ENCODE results near the gene CILP2.

The CILP2 gene

DNA sequence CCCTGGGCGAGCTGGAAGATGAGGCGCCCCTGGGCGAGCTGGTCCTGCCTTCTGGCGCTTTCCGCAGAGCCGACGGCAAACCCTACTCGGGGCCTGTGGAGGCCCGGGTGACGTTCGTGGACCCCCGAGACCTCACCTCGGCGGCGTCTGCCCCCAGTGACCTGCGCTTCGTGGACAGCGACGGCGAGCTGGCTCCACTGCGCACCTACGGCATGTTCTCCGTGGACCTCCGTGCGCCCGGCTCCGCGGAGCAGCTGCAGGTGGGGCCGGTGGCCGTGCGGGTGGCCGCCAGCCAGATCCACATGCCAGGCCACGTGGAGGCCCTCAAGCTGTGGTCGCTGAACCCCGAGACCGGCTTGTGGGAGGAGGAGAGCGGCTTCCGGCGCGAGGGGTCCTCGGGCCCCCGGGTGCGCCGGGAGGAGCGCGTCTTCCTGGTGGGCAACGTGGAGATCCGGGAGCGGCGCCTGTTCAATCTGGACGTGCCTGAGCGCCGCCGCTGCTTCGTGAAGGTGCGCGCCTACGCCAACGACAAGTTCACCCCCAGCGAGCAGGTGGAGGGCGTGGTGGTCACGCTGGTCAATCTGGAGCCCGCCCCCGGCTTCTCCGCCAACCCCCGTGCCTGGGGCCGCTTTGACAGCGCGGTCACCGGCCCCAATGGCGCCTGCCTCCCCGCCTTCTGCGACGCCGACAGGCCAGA is 6.3 kb downstream of the CILP2 start:
- no peak for DNase-seq (ENCODE audit: low read depth)

DNA sequence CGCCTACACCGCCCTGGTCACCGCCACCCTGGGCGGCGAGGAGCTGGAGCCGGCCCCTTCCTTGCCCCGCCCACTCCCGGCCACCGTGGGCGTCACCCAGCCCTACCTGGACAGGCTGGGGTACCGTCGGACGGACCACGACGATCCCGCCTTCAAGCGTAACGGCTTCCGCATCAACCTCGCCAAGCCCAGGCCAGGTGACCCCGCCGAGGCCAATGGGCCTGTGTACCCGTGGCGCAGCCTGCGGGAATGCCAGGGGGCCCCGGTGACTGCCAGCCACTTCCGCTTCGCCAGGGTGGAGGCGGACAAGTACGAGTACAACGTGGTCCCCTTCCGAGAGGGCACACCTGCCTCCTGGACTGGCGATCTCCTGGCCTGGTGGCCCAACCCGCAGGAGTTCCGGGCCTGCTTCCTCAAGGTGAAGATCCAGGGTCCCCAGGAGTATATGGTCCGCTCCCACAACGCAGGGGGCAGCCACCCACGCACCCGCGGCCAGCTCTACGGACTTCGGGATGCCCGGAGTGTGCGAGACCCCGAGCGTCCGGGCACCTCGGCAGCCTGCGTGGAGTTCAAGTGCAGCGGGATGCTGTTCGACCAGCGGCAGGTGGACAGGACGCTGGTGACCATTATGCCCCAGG is 7.0 kb downstream of the CILP2 start:
- no peak for DNase-seq (ENCODE audit: low read depth)

DNA sequence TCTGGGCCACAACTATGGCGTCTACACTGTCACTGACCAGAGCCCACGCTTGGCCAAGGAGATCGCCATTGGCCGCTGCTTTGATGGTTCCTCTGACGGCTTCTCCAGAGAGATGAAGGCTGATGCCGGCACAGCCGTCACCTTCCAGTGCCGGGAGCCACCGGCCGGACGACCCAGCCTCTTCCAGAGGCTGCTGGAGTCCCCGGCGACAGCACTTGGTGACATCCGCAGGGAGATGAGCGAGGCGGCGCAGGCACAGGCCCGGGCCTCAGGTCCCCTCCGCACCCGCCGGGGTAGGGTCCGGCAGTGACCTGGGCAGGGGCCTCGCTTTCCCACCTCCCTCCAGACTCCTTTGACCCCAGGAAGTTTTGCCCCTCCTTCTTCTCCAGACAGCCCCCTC is 7.6 kb downstream of the CILP2 start:
- DNase-seq (ENCODE audit: low read depth) = no peak

DNA sequence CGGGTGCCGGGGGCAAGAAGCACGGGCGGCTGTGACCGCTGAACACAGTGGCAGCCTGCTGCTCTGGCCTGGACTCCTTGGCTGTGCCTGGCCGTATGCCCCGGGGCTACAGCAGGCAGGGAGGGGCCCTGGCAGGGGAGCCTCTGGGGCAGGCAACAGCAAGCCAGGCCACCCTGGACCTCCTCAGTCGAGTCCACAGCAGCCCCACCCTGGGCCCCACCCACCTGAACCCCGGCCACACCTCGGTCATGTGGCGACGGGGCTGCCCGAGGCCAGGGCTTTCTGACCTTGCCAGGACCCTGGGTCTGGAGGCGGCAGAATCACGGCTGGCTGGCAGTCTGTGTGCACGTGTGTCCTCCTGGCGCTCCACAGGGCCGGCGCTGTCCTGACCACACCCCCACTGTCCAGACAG is 8.7 kb downstream of the CILP2 start:
- no peak for DNase-seq (ENCODE audit: low read depth)

DNA sequence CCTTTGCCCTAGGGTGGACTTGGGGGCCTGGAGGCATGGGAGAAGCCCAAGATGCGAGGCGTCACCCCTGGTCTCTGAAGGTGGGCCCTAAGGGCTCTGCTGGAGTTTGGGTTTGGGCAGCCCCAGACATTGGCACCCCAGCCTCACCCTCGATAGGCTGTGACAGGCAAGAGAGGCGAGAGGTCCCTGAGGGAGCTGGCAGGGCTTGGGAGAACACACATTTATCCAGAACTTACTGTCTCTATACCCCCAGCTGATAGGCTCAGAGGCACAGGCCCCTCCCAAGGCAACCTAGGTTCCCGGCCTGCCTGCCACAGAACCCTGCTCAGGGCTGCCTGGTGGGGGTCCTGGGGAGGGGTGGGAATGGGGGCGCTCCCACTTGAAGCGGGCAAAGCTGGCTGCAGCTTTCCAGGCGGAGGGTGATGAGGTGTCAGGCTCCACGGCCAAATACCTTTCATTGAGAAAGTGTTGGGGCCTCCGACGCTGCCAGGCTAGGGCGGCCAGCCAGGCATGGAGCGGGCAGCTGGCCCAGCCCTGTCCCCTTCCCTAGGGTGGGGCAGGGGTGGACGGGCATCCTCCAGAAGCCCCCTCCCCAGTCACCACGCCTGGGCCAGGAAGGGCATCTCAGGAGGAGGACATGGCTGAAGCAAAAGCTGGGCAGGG is 9.7 kb downstream of the CILP2 start:
- DNase-seq (ENCODE audit: low read depth) = no peak

DNA sequence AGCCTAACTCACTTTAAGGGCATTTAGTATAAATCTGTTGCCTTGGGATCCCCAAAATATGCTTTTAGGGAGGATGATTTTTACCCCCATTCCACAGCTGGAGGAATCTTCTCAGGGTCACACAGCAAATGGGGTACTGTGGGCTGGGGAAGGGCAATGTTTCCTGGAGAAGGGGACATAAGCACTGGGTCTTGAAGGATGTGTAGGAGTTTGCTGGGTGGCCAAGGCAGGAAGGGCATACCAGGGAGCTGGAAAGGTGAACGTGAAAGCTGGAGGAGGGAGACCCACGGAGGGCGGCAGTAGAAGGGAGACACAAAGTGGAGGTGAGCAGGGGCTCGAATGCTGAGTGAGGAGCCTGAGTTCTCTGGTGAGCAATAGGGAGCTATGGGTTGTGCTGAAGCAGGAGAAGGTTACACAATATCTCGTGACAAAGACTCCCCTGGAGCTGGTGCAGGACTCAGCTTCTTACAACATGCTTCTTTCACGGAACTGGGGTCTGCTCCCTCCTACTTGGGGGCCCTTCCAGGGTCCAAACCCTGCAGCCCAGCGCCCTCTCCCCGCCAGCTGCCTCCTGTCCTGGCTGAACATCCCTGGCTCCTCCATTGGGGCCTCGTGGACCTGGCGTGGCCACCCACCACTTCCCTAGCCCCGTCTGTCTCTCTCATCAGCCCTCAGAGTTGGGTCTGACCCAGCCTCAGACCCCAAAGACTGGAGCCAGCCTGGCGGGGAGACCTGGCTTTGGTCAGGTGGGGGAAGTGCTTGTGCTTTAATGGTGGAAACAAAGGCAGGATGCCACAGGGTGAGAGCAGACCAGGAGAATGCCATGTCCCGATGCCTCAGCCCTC is 11.1 kb downstream of the CILP2 start:
- no peak for DNase-seq (ENCODE audit: low read depth)

DNA sequence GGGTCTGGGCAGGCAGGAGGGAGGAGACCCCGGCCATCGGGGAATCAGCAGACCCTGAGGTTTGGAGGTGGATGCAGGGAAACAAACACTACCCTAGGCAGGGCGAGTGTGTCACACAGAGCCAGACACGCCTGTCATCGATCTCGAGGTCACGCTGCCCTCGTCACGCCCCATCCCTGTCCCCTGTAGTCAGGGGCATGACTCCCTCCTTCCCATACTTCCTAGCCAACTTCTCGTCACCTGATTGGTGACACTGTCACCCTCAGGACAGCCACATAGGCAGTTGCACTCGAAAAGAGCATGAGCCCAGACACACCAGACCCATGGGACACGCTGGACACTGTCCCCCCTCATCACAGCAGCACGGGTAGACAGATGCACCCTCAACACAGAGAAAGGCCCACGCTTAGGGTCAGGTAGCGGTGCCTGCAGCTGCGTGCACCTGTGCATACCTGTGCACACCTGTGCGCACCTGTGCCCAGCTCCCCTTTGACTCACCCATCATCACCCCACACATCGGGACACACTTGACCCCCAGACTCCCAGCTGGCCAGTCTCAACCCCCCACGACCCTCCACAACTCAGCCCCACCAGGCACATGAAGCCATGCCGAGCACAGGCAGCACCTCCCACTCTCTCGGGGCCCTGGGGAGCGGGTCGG is 11.9 kb downstream of the CILP2 start:
- DNase-seq (ENCODE audit: low read depth) = no peak

DNA sequence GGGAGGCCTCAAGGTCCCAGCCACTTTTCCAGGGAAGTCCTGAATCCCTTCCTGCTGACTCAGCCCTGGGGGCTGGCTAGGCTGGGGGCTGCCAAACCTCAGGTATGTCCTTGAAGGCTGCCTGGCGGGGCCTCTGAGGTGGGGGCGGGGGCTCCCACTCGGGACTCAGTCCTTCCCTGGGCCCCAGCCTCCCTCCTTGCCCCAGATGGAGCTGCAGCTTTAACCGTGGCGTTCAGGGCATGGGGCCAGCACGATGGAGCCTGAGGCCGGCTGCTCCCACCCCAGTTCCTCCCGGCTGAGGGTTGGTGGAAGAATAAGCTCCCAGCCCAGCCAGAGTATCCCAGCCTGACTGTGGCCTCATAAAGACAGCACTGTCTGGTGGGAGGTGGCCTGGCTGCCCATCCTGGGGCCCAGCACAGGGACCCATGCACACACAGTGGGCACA is 12.4 kb downstream of the CILP2 start:
- DNase-seq (ENCODE audit: low read depth) = no peak

DNA sequence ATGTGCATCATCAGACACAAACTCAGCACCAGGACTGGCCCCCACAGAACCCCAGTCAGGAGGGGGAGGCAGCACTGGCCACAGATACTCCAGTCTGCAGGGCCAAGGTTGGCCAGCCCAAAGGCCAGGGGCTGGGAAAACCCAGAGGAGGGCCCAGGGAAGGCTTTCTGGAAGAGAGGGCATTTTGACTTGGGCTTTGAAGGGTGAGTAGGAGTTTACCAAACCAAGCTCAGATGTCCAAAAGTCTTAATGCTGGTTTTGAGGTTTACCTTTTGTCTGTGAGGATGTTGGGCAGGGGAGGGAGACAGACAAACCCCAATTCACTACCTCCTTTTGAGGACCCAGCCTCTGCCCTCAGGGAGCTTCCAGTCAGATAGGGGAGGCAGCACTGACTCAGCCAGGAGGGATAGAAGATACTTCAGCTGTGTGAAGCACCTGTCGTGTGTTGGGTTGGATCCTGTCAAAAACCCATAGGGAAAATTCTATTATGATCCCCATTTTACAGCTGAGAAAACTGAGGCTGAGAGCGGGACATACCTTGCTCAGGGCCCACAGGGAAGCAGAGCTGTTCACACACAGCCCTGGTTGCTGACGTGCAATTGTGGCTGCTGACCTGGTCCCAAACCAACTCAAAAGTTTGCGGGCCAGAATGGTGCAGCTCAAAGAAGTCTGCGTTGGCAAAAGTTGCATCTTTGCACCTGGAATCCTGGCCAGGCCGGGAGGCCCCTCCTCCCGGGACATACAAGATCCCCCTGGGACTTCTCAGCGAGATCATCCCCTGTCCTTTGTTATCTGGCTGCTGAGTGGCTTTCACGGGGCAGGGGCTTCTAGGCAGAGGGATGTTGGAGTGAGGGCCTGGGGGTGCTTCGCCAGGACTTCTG is 13.1 kb downstream of the CILP2 start:
- no peak for DNase-seq (ENCODE audit: low read depth)

DNA sequence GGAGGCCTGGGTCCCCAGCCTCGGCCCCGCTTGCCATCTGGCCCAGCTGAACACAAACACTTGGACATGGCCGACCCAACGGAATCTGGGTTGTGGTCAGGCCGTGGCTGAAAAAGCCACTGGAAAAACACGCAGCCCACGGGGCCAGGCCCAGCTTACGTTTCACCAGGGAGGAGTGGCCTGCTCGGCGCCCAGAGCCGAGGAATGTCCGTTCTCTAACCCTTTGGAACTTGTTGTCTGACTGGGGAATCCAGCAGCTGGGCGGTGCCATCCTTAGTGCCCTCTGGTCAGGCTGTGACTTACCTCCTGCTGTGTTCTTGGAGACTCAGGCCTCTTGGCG is 13.8 kb downstream of the CILP2 start:
- no peak for DNase-seq (ENCODE audit: low read depth)

DNA sequence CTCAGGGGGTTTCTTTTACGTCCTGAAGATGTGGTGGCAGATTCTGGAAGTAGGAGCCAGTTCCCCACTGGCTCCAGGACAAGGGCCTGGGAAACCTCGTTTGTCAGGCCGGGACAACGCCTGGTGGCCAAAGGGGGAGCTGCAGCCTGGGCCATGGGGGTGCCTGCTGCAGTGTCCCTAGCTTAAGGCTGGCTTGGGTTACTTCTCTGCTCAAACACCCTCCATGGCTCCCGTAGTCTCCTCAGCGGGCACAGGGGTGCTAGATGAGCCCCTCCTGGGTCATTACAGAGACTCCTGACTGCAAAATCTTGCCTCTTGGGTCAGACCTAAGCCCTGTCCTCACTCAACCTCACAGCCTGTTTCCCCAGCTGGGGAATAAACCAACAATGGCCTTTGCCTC is 14.7 kb downstream of the CILP2 start:
- DNase-seq (ENCODE audit: low read depth) = no peak

DNA sequence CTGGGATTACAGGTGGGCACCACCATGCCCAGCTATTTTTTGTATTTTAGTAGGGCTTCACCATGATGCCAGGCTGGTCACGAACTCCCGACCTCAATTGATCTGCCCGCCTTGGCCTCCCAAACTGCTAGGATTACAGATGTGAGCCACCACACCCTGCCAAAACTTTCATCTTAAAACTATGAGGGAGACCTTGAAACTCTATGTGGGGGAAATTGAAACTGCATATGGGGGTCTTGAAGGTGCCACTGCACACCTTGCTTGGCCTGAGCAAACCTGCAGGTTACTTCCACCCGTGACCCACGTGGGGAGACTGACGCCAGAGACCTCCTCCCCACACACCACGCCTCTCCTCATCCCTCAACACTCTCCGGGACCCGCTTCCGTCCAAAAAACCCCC is 15.6 kb downstream of the CILP2 start:
- DNase-seq (ENCODE audit: low read depth) = no peak

DNA sequence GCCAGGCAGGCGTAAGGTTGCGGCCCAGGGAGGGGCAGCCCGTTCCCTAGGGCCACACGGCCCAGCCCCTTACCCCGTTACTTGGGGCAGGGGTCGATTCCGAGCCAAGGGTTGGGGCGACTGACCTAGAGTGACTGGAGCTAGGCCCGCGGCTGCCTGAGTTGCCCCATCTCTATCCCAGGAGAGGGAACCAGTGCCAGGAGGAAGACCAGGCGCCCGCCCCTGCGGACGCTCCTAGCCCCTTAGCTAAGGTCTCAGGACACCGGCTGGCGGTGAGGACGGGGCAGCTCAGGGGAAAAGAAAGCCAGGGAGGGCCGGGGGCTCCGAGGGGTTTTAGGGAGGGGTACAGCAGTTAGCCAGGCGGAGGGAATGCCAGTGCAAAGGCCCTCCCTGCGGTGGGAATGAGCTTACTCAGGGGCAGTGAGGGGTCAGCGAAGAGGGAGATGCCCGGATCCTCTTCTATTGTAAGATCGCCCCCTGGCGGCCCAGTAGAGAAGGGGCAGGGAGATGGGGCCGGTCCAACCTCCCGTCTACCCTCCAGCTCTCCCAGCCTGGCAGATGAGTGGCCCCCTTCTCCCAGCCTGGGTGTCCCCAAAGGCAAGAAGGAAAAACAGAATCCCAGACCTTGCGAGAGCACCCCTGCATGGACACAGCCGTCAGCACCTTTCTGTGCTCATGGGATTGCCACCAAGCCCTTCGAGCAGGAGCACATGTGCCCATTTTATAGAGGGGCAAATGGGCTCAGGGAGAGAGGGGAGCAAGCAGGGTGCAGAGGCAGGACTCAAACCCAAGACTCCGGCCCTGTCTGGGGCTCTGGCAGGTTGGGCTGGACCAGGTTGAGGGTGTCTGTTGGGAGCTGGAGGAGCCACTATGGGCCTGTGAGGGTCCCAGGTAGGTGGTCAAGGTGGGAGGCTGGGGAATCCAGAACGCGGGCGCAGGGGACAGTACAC is 16.3 kb downstream of the CILP2 start:
- peak; percentile 53 for DNase-seq (ENCODE audit: low read depth)

DNA sequence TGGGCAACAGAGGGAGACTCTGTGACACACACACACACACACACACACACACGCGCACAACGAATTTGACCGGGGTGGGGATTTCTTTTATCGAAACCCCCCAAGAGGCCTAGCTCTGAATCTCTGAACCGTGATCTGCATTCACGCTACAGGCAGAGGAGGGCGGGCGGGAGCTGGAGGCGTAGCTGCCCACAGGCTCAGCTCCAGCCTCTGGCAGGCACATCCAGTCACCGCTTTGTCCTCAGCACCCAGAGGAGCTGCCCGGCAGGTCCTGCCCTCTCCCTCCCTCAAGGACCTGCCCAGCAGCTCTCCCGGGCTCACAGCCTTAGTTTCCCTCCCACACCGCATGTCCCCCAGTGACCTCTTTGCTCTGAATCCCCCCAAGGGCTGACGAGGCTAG is 20.0 kb downstream of the CILP2 start:
- DNase-seq (ENCODE audit: low read depth) = no peak

DNA sequence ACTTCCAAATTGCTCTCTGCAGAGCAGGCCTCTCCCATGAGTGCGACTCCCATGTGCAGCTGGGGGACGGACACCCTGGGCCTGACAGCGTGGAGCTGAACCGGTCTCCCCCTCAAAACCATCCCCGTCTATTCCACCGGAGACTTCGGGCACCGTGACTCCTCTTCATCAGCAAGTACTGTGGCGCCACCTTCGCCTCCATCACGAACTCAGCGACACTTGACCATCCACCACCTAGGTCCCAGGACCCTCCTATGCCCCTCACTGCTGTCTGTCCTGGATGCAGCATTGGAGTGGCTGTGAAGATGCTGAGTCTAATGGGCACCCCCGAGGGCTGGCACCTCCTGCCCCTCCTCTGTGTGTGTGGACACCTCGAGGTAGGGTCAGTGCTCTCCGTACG is 20.6 kb downstream of the CILP2 start:
- no peak for DNase-seq (ENCODE audit: low read depth)

DNA sequence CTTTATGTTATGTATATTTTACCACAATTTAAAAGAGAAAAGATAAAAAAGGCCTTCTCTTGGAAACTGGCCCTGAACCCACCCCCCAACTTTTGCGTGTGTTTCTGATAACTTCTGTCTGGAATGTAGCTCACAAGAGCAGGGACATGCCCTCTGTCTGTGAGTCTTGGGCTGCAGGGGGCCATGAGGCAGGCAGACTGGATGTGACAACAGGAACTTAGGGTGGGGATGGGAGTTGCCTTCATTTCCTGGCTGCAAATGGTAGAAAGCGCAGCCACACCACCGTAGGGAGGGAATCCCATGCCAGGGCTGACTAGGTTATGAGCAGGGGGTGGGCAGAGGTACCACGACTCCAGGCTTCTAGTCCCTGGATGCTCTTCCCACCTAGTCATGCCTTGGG is 21.9 kb downstream of the CILP2 start:
- DNase-seq (ENCODE audit: low read depth) = no peak

DNA sequence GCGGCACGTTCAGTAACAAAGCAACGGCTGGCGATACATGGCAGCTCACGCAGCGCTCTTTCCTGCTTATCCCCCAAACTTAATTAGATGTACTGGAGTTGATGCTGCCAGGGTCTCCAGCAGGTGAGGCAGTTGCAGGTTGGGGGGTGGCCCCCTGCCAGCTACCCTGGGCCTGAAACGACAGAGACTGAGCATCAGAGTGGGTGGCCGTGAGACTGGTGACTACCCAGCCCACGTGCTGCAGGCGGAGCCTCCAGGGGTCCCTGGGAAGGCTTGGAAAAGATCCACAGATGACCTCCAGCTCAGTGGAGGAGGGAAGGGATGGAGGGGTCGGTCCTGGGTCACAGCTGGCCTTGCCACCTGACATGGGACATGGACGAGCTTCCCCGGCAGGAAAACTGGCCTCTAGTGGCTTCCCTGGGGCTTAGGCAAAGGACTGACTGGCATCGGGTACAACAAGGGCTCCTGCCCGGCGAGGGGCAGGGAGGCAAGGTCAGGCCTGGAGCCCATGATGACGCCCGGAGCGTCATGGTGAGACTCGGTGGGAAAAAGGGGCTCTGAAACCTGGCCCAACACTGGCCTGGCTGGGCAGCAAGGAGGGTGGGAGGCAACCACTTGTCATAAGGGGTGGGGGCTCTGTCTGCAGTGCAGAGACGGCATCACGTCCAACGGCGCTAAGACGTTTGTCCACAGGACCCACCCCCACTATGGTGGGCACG is 24.0 kb downstream of the CILP2 start:
- no peak for DNase-seq (ENCODE audit: low read depth)

DNA sequence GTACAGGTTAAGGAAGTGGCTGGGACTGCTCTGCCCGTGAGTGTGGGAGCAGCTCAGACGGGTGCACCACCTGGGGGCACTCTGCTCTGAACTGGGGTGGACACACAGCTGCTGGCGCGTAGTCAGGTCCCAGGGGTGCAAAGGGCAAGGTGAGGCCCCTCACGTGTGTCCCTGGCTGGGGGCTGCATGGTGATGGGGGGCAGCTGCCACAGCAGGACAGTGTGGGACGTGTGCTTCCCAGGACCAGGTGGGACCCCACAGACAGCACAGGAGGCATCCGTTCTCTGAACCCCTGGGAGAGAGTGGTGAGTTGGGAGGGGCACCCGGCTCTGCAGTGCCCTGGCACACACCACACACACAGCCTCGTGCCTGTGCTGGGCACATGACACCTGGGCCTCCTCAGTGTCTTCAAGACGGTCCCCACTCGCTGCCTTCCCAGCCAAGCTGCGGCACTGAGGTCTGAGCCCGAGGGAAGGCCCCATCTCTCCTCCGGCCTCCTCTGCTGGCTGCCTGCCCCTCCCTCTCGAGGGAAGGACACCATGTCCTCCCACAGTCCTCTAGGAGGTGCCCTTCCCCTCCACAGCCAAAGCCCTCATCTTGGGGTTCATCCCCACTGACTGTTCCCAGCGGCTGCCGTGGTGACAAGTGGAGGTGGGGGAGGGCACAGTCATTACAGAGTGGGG is 24.7 kb downstream of the CILP2 start:
- no peak for DNase-seq (ENCODE audit: low read depth)

DNA sequence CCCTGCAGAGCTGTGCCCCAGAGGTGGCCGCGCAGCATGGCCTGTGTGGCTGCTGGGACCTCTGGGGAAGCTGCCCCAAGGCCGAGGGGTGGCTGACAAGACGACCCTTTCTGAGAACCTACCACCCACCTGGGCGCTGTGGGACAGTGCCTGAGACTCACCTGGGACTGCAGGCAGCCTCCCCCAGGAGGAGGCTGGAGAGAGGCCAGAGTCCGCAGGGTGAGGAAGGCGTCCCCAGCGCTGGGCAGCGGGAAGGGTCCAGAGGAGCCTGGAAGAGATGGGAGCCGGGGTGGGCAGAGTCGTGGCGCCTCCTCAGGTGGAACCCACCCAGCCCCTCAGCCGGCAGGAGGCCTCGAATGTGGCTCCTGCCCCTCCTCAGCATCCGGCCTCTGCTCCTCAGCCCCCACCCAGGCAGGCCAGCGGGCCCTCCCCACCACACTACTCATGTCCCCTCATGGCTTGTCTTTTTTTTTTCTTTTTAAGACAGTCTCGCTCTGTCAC is 25.3 kb downstream of the CILP2 start:
- no peak for DNase-seq (ENCODE audit: low read depth)
